Dendritic cell treated with granulocyte-macrophage colony-stimulating factor and Interleukin-4, amounts not matched to agents 40 ng/mL and 50 ng/mL, for 4 days (primary cell): ENCODE data around the gene ATP11A.
"Not testable (repeated sequence)": the region's sequence is repeated elsewhere in the genome, so short reads cannot be mapped to it uniquely, and the experiment has no call there.

Experiments used
- H3K27ac Mint-ChIP-seq: one replicate; pipeline ENCODE4 v1.8.0; 2022; ENCODE audit warnings: mild to moderate bottlenecking, mixed read lengths
- H3K27me3 Mint-ChIP-seq: one replicate; pipeline ENCODE4 v1.8.0; 2022; ENCODE audit warnings: mild to moderate bottlenecking, mixed read lengths
- H3K36me3 Mint-ChIP-seq: one replicate; pipeline ENCODE4 v1.8.0; 2022; ENCODE audit warnings: low read depth, mixed read lengths
- H3K4me1 Mint-ChIP-seq: one replicate; pipeline ENCODE4 v1.8.0; 2022; ENCODE audit warnings: low read depth, mixed read lengths
- H3K4me3 Mint-ChIP-seq: one replicate; pipeline ENCODE4 v1.8.0; 2022; ENCODE audit warnings: mild to moderate bottlenecking, moderate library complexity, mixed read lengths
- H3K9me3 Mint-ChIP-seq: one replicate; pipeline ENCODE4 v1.8.0; 2022; ENCODE audit warnings: mixed read lengths
- intact Hi-C: fragments of 100-400 bp; cut with micrococcal nuclease; formaldehyde crosslinking; loops from one replicate; pipeline ENCODE4 v1.15.0; 2022

ATP11A gene

GRCh38 chr13:112655913-112656312 is 33.9 kb upstream of the ATP11A start:
- intact Hi-C loops = no loop called here
- Mint-ChIP-seq H3K27me3 (peaks cover 2% of the 10 kb centered on the region), H3K4me3 (no peak overlapping the region), H3K27ac (no peak overlapping the region), H3K36me3 (no peaks in the 10 kb centered on the region), H3K9me3 (no peaks in the 10 kb centered on the region), H3K4me1 (no peaks in the 10 kb centered on the region)

- H3K4me1 Mint-ChIP-seq = no peaks in the 10 kb centered on the region
- H3K27ac Mint-ChIP-seq = no peak overlapping the region
- H3K36me3 Mint-ChIP-seq = no peaks in the 10 kb centered on the region
- no peaks in the 10 kb centered on the region for H3K9me3 Mint-ChIP-seq
- no peaks in the 10 kb centered on the region for H3K27me3 Mint-ChIP-seq
- intact Hi-C loops = no loop called here
- H3K4me3 Mint-ChIP-seq = no peak overlapping the region
Observed at GRCh38 chr13:112657850-112658445, 31.9 kb upstream of the ATP11A start.

- no peaks in the 10 kb centered on the region for H3K9me3 Mint-ChIP-seq
Observed at GRCh38 chr13:112658808-112659207, 31.0 kb upstream of the ATP11A start.

GRCh38 chr13:112661291-112661690 is 28.5 kb upstream of the ATP11A start:
- H3K36me3 Mint-ChIP-seq = no peaks in the 10 kb centered on the region
- H3K27ac Mint-ChIP-seq = no peak overlapping the region
- no peak overlapping the region for H3K4me3 Mint-ChIP-seq
- H3K9me3 Mint-ChIP-seq = no peaks in the 10 kb centered on the region
- no peaks in the 10 kb centered on the region for H3K4me1 Mint-ChIP-seq
- no peaks in the 10 kb centered on the region for H3K27me3 Mint-ChIP-seq
- intact Hi-C loops = no loop called here

More at GRCh38 chr13:112658808-112659207, 31.0 kb upstream of the ATP11A start:
- H3K27me3 Mint-ChIP-seq = no peaks in the 10 kb centered on the region
- H3K4me3 Mint-ChIP-seq = no peak overlapping the region
- intact Hi-C loops = no loop called here
- H3K36me3 Mint-ChIP-seq = no peaks in the 10 kb centered on the region
- no peak overlapping the region for H3K27ac Mint-ChIP-seq
- H3K4me1 Mint-ChIP-seq = no peaks in the 10 kb centered on the region

DNA sequence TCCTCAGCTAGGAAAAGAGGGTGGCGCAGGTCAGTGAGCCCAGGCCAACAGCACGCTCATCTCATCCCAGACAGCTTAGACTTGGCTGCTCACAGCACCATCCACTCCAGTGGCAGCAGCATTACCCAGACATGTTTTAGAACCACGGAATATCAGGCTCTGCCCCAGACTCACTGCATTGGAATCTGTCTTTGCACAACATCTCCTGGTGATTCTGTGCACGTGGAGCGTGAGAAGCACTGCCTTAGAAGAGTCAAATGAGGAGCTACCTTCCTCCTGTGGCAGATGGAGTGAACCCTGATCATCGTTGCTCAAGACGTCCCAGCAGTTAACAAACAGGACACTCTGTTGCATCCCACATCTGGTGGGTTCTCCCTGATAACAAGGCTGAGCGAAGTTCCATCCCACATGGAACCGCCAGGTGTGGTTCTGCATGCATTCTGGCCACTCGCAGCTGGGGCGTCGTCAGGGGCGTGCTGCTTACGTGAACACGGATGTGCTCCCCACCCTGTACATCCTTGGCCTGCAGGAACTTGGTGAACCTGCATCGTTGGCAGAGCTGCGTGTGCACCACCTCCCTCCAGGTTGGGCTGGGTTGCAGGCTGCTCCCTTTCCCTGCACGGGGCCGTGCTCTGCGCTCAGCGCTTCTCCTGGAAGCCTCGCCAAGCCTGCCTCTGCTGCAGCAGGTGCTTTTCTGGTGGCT is 25.2 kb upstream of the ATP11A start:
- Mint-ChIP-seq H3K9me3 (no peaks in the 10 kb centered on the region), H3K4me3 (no peak overlapping the region), H3K27me3 (peaks cover 2% of the 10 kb centered on the region), H3K4me1 (no peaks in the 10 kb centered on the region), H3K27ac (no peak overlapping the region), H3K36me3 (no peaks in the 10 kb centered on the region)
- intact Hi-C loops = no loop called here

DNA sequence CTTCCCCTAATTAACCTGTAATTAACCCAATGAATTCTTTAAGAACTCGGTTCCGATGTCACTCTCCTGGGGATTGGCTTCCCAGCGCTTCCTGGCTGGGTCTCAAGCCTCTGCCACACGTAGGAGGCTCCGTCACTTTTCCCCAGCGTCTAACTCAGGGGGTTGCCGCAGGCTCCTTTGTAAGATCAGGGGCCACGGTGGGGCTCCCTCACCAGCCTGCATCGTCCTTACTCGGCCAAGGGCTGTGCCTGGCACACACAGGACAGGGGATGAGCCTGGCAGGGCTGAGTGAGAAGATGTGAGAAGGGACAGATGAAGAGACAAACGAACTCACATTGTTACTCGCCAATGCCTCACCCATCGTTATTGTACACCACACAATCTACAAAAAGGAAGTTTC is 20.9 kb upstream of the ATP11A start:
- intact Hi-C loops = no loop called here
- peaks cover 7% of the 10 kb centered on the region for H3K27me3 Mint-ChIP-seq
- H3K4me3 Mint-ChIP-seq = no peak overlapping the region
- no peaks in the 10 kb centered on the region for H3K36me3 Mint-ChIP-seq
- H3K9me3 Mint-ChIP-seq = no peaks in the 10 kb centered on the region
- no peak overlapping the region for H3K27ac Mint-ChIP-seq
- H3K4me1 Mint-ChIP-seq = peaks cover 5% of the 10 kb centered on the region

DNA sequence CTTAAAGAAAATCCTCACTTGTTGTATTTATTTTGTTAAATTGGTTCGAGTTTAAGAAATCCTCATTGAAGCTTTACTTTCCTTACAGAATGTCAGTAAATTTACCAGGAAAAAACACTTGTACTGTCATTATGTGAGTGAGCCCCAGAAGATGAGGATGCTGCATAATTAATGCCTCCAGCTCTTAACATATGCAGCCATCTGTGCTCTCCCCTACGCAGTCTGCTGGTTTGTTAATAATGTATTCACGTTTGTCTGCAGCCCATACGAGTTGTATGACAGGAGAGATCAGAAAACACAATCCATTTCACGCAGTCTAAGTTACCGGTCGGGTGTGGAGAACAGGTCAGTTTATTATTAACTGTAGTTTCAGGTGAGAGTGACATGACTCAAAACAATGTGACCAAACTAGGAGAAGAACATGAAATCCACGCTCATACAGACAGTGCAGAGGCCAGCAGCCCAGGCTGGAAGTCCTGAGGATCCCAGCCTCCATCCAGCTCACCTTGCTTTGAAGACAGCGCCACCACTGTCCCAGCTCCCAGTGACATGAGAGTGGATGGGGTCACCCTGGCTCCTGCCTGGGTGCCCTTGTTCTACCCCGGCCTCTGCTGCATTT is 19.8 kb upstream of the ATP11A start:
- H3K36me3 Mint-ChIP-seq = no peaks in the 10 kb centered on the region
- no peak overlapping the region for H3K27ac Mint-ChIP-seq
- no peaks in the 10 kb centered on the region for H3K9me3 Mint-ChIP-seq
- H3K4me1 Mint-ChIP-seq = peaks cover 5% of the 10 kb centered on the region
- intact Hi-C loops = no loop called here
- H3K27me3 Mint-ChIP-seq = peaks cover 10% of the 10 kb centered on the region
- no peak overlapping the region for H3K4me3 Mint-ChIP-seq

DNA sequence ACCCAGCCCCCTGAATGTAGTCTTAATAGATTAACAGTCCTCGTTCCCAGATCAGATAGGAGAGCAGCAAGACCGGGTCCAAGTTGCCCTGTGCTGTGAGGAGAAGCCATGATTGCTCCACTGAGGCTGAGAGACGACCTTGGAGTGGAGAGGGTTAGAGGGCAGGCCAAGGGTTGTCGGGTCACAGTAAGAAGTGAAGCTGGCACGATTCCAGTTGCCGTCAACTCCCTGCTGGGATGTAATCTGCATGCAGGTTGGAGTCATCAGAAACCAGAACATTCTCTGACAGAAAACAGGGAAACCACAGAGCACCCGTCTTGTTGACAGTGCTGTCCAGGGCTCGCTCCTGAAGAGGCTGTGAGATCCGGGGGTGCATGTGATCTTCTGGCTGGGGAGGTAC is 19.0 kb upstream of the ATP11A start:
- H3K9me3 Mint-ChIP-seq = no peaks in the 10 kb centered on the region
- H3K4me3 Mint-ChIP-seq = no peak overlapping the region
- H3K4me1 Mint-ChIP-seq = peaks cover 5% of the 10 kb centered on the region
- intact Hi-C loops = no loop called here
- H3K36me3 Mint-ChIP-seq = no peaks in the 10 kb centered on the region
- H3K27ac Mint-ChIP-seq = no peak overlapping the region
- H3K27me3 Mint-ChIP-seq = peaks cover 11% of the 10 kb centered on the region

GRCh38 chr13:112671359-112671758 is 18.5 kb upstream of the ATP11A start:
- Mint-ChIP-seq H3K4me1 (peaks cover 5% of the 10 kb centered on the region), H3K36me3 (no peaks in the 10 kb centered on the region), H3K9me3 (no peaks in the 10 kb centered on the region), H3K27me3 (peaks cover 15% of the 10 kb centered on the region), H3K4me3 (no peak overlapping the region), H3K27ac (no peak overlapping the region)
- intact Hi-C loops = no loop called here

- H3K4me1 Mint-ChIP-seq = peaks cover 5% of the 10 kb centered on the region
- H3K4me3 Mint-ChIP-seq = no peak overlapping the region
- H3K36me3 Mint-ChIP-seq = no peaks in the 10 kb centered on the region
- H3K9me3 Mint-ChIP-seq = no peaks in the 10 kb centered on the region
- H3K27ac Mint-ChIP-seq = no peak overlapping the region
- intact Hi-C loops = no loop called here
- H3K27me3 Mint-ChIP-seq = peaks cover 18% of the 10 kb centered on the region
Observed at GRCh38 chr13:112672651-112673284, 17.1 kb upstream of the ATP11A start.

DNA sequence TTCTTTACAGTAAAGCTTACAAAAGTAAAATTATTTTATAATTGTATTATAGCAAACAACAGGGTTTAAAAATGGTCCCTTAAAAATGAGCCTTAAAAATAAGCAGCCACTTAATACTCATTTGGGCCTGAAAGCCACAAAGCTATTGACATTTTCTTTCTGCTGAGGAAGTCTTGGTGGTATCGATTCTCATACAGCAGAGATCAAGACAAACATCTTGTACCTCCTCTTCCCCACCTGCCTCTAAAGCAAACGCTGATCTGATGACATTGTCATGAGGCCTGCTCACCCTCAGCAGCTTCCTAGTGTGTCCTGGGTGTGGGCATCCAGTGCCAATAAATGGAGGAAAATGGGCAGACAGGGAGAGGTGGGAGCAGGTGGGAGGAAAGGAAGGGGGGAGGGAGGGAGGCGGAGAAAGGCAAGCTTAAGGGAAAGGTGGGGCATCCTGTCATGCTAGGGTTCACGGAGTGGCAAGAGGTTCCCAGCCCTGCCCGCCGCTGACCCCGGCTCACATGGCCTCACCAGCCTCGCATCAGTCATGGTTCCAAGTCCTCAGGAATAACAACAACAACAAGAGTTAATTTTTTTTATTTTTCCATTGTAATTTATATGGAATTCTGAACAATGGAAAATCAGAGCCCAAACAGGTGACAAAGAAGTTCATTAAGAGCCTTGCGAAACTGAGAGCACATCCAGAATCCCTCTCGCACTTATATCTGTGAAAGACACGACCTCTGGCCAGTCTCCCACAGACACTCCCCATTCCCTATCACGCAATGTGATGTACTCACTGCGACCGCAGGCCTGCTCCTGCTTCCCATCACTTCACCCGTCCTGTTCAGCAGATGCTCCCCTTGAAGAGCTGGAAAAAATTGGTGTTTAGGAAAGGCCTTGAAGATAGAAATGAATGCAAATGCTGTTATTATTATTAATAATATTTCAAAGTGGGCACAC is 15.1 kb upstream of the ATP11A start:
- intact Hi-C loops = no loop called here
- Mint-ChIP-seq H3K4me3 (no peak overlapping the region), H3K4me1 (peaks cover 5% of the 10 kb centered on the region), H3K36me3 (no peaks in the 10 kb centered on the region), H3K9me3 (no peaks in the 10 kb centered on the region), H3K27me3 (peaks cover 16% of the 10 kb centered on the region), H3K27ac (no peak overlapping the region)

DNA sequence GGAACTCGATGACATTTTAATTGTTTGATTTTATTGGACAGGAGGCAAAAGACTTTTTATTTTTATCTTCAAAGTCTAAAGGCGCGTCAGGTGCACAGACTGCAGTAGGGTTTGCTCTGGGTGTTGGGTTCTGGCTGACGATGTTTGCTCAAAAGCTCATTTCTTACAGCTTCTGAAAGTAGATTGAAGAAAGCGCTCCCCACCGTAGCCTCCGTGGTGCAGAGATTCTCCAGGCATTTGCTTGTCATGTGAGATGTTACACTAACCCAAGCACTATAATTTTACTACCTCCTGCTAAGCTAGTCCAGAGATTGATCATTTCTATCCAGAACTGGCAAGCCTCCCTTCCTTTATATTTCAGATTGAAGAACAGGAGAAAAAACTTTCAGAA is 14.5 kb upstream of the ATP11A start:
- Mint-ChIP-seq H3K27ac (no peak overlapping the region), H3K36me3 (no peaks in the 10 kb centered on the region), H3K9me3 (no peaks in the 10 kb centered on the region), H3K27me3 (peaks cover 16% of the 10 kb centered on the region), H3K4me3 (no peak overlapping the region), H3K4me1 (peaks cover 5% of the 10 kb centered on the region)
- intact Hi-C loops = no loop called here

- intact Hi-C loops, H3K4me1 Mint-ChIP-seq, H3K9me3 Mint-ChIP-seq, H3K4me3 Mint-ChIP-seq, H3K36me3 Mint-ChIP-seq, H3K27ac Mint-ChIP-seq: not testable (repeated sequence)
- H3K27me3 Mint-ChIP-seq = peaks cover 18% of the 10 kb centered on the region
Observed at GRCh38 chr13:112677421-112677962, 12.3 kb upstream of the ATP11A start.
